GM12878 (cell line): ENCODE measurements around the gene PRM3. TPM values are rescaled to one million over a fixed set of nuclear protein-coding genes. Genes with fewer than 3 reads are reported as not detected.

Source experiments
- ATAC-seq: fragments of 200-7000 bp; cut with Tn5 transposase; 3 replicates; pipeline ENCODE4 v1.9.1; 2020; ENCODE audit warnings: mild to moderate bottlenecking, moderate library complexity
- BruUV-seq: library from RNA; stranded (reverse); fragments of 400-500 nt; replicated peaks from 2 replicates; lab custom pipeline; 2021; lab: Mats Ljungman, UMichigan
- CTCF ChIA-PET: fragments of 300-600 bp; sonication (Branson Sonifier 250); formaldehyde crosslinking; extraction: SDS; loops from one replicate; lab custom pipeline; 2021; ENCODE audit warnings: inconsistent platforms; lab: Yijun Ruan, JAX
- POLR2A ChIA-PET: fragments of 350-600 bp; formaldehyde crosslinking; extraction: SDS; loops from one replicate; lab custom pipeline; 2021; ENCODE audit warnings: inconsistent platforms; lab: Charles Lee
- RAD21 ChIA-PET: fragments of 300-600 bp; sonication (Branson Sonifier 250); formaldehyde crosslinking; loops from one replicate; lab custom pipeline; 2023; ENCODE audit warnings: antibody characterized with exemption; ENCODE audit not compliant: unreplicated experiment; lab: Charles Lee
- SMC1A ChIA-PET: fragments of 300-600 bp; sonication (Branson Sonifier 250); formaldehyde crosslinking; loops from one replicate; lab custom pipeline; 2023; ENCODE audit not compliant: unreplicated experiment, uncharacterized antibody; lab: Charles Lee
- DNase-seq: peaks from one replicate; pipeline ENCODE4 v3.0.0-alpha.2; 2011; ENCODE audit warnings: low read depth, low spot score
- FAIRE-seq: peaks from 3 replicates; lab custom pipeline; 2011; peaks lifted over from hg19 to GRCh38; lab: Jason Lieb, UNC
- H2AFZ ChIP-seq: 2 replicates; pipeline ENCODE4 v1.6.0; 2011; ENCODE audit warnings: low read depth, low read length, control low read depth; ENCODE audit not compliant: control insufficient read depth
- H3K27ac ChIP-seq: 2 replicates; pipeline ENCODE4 v1.5.1; 2011; ENCODE audit warnings: control low read depth; ENCODE audit not compliant: control insufficient read depth, insufficient read depth
- H3K27me3 ChIP-seq, 2 experiments: replicated peaks in 1 of 2; 2 replicates each; pipeline versions ENCODE4 v1.6.0 to v1.6.1; 2011; ENCODE audit warnings: low read length in 1 of 2; ENCODE audit not compliant: control insufficient read depth in 2 of 2, insufficient read depth in 2 of 2
- H3K36me3 ChIP-seq, 2 experiments: 2 replicates each; pipeline ENCODE4 v1.5.1; 2011; ENCODE audit warnings: low read length in 1 of 2; ENCODE audit not compliant: control insufficient read depth in 2 of 2, insufficient read depth in 2 of 2
- H3K4me1 ChIP-seq: 2 replicates; pipeline ENCODE4 v1.6.1; 2011; ENCODE audit warnings: mild to moderate bottlenecking, low read length, moderate library complexity, mixed read lengths; ENCODE audit not compliant: control insufficient read depth, insufficient read depth
- H3K4me2 ChIP-seq: 2 replicates; pipeline ENCODE4 v1.6.0; 2011; ENCODE audit warnings: control low read depth; ENCODE audit not compliant: control insufficient read depth, insufficient read depth
- H3K4me3 ChIP-seq: fragments of 200-600 bp; sonication (generic); 2 replicates; pipeline ENCODE4 v1.5.1; 2016
- H3K79me2 ChIP-seq: 2 replicates; pipeline ENCODE4 v1.6.0; 2011; ENCODE audit warnings: low read length; ENCODE audit not compliant: control insufficient read depth, insufficient read depth
- H3K9ac ChIP-seq: 2 replicates; pipeline ENCODE4 v1.8.0; 2011; ENCODE audit warnings: low read length, control low read depth, mixed read lengths; ENCODE audit not compliant: control insufficient read depth, insufficient read depth
- H3K9me3 ChIP-seq: replicated peaks from 3 replicates; pipeline ENCODE4 v1.5.1; 2011; ENCODE audit warnings: mild to moderate bottlenecking, low read length; ENCODE audit not compliant: control insufficient read depth, insufficient read depth
- H4K20me1 ChIP-seq: 2 replicates; pipeline ENCODE4 v1.6.0; 2011; ENCODE audit not compliant: control insufficient read depth, insufficient read depth
- BRCA1 ChIP-seq: IDR thresholded peaks from 2 replicates; pipeline ENCODE4 v1.6.1; 2011; ENCODE audit warnings: low read depth, low read length, improper control_type of control experiment
- CHD1 ChIP-seq: IDR thresholded peaks from 2 replicates; pipeline ENCODE4 v1.6.1; 2012; ENCODE audit warnings: low read depth, low read length, improper control_type of control experiment
- ESRRA ChIP-seq: IDR thresholded peaks from 2 replicates; pipeline ENCODE4 v1.6.1; 2012; ENCODE audit warnings: mild to moderate bottlenecking, low read length, improper control_type of control experiment
- KLF5 ChIP-seq: fragments of 450-650 bp; IDR thresholded peaks from 2 replicates; pipeline ENCODE4 v1.6.1; 2014; ENCODE audit warnings: mild to moderate bottlenecking; ENCODE audit not compliant: partially characterized antibody
- LARP7 ChIP-seq: fragments of 450-650 bp; IDR thresholded peaks from 2 replicates; pipeline ENCODE4 v1.6.1; 2017; ENCODE audit warnings: mild to moderate bottlenecking
- RELA ChIP-seq: fragments of 450-650 bp; IDR thresholded peaks from 2 replicates; pipeline ENCODE4 v1.8.0; 2014; ENCODE audit warnings: borderline replicate concordance; ENCODE audit not compliant: partially characterized antibody
- ZNF384 ChIP-seq: IDR thresholded peaks from 2 replicates; pipeline ENCODE4 v1.6.1; 2012; ENCODE audit warnings: low read depth, mild to moderate bottlenecking, low read length, improper control_type of control experiment, borderline replicate concordance
- WGBS: methylation state at CpG from one replicate; pipeline ENCODE4 v1.1.6; 2016; ENCODE audit warnings: low lambda C conversion rate; ENCODE audit not compliant: insufficient replicate concordance, insufficient coverage; ENCODE audit errors: missing lambda C conversion rate; 5-methylcytosine and 5-hydroxymethylcytosine counted together
- in situ Hi-C: fragments of 300-500 bp; cut with MboI; formaldehyde crosslinking; loops from 9 replicates; pipeline ENCODE4 v1.14.3; 2018; ENCODE audit warnings: mixed read lengths
- intact Hi-C: fragments of 100-400 bp; cut with micrococcal nuclease; formaldehyde crosslinking; loops from one replicate; pipeline ENCODE4 v1.14.2; 2022; ENCODE audit not compliant: unreplicated experiment
- polyA plus RNA-seq, 11 experiments: library from polyadenylated mRNA; depleted of rRNA in 4 of 11; unstranded in 6 of 11; stranded (reverse) in 5 of 11; fragments of >200 nt; fragmentation: Nextera tagmentation in 4 of 11; fragmentation: Illumina TruSeq in 1 of 11; extraction: Ambion mirVana in 4 of 11; extraction: Trizol in 1 of 11; gene quantifications; 1 replicate in 1 of 11; 2 replicates in 10 of 11; pipeline versions ENCODE4 v1.2.1 to v1.2.3, GENCODE V29; 2011 to 2016; ENCODE audit warnings: inconsistent platforms in 2 of 11, missing spikeins in 2 of 11, low read depth in 1 of 11
- total RNA-seq, 4 experiments: library from RNA; depleted of rRNA in 3 of 4; stranded (reverse); fragments of >200 nt in 3 of 4; fragmentation: Illumina TruSeq in 1 of 4; extraction: Trizol in 1 of 4; gene quantifications; 2 replicates each; pipeline versions ENCODE4 v1.2.1 to v1.2.3, GENCODE V29; 2013 to 2021
- TF ChIP-seq, protein P1 (sequence below): fragments of 450-650 bp; IDR thresholded peaks from 2 replicates; pipeline ENCODE4 v1.6.1; 2018; ENCODE audit warnings: borderline replicate concordance, mild to moderate bottlenecking; ENCODE audit not compliant: partially characterized antibody
- TF ChIP-seq, protein P2 (sequence below): fragments of 450-650 bp; IDR thresholded peaks from 2 replicates; pipeline ENCODE4 v1.6.1; 2016; ENCODE audit warnings: mild to moderate bottlenecking
- TF ChIP-seq, protein P3 (sequence below): fragments of 450-650 bp; conservative IDR thresholded peaks from 2 replicates; pipeline ENCODE4 v1.6.1; 2017; ENCODE audit warnings: mild to moderate bottlenecking, moderate library complexity
- TF ChIP-seq, protein P4 (sequence below): fragments of 450-650 bp; IDR thresholded peaks from 2 replicates; pipeline ENCODE4 v1.6.1; 2016; ENCODE audit warnings: mild to moderate bottlenecking, moderate library complexity, borderline replicate concordance

The PRM3 gene
- total and polyA plus RNA-seq, 10 of the 15 experiments (the other 5 are each of a cell fraction or from before 2014, with no cell fraction given) = not detected

DNA sequence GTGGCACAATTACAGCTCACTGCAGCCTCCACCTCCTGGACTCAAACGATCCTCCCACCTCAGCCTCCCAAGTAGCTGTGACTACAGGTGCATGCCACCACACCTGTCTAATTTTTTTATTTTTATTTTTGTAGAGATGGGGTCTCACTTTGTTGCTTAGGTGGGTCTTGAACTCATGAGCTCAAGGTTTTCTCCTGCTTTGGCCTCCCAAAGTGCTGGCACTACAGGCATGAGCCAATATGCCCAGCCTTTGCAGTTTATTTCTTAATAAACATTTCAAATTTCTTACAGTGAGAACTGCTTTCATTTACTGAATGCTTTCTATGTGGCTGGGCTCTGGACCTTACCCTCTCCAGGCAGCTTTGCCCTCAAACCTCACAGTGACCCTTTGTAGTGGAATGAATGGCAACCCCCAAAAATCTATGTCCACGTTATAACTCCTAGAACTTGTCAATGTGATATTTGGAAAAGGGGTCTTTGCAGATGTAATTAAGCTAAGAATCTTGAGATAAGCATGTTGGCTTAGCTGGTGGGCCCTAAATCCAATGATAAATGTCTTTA is 2.7 kb downstream of the PRM3 start:
- DNase-seq = no peak
- intact Hi-C loops (no loop called here), in situ Hi-C loops (no loop called here)
- ChIA-PET RAD21 (interaction anchor here (0.6 kb wide), 1 partner anchor 48 kb away, joined by 3 read pairs; no protein-coding TSS in a partner anchor), SMC1A (interaction anchor here (1.3 to 4.8 kb wide), 3 partner anchors 13 to 26 kb away, joined by 3 to 13 read pairs (median 5); no protein-coding TSS in a partner anchor), CTCF (no interaction called here), POLR2A (interaction anchor here (0.9 to 1.5 kb wide), 3 partner anchors 13 to 24 kb away, joined by 3 read pairs; partner anchors contain the start of gene SOCS1)
- no peak for FAIRE-seq
- H3K9ac ChIP-seq = no peak overlapping the region
- no peaks in the 10 kb centered on the region for H3K4me1 ChIP-seq
- H3K36me3 ChIP-seq = no peaks in the 10 kb centered on the region
- ATAC-seq = no peak
- H3K4me2 ChIP-seq = no peak overlapping the region
- whole genome bisulfite sequencing = 21% methylated on average over 2 of the region's 2 CpGs
- H3K27ac ChIP-seq = no peak overlapping the region
- no peak overlapping the region for H3K4me3 ChIP-seq
- H4K20me1 ChIP-seq = no peaks in the 10 kb centered on the region
- no peaks in the 10 kb centered on the region; the same call in 2 of the 3 replicates for H3K9me3 ChIP-seq
- no peak overlapping the region for H2AFZ ChIP-seq
- no TSS peak for BruUV-seq
- H3K27me3 ChIP-seq = no peaks in the 10 kb centered on the region
- no peaks in the 10 kb centered on the region for H3K79me2 ChIP-seq
- TF ChIP-seq, protein P1, sequence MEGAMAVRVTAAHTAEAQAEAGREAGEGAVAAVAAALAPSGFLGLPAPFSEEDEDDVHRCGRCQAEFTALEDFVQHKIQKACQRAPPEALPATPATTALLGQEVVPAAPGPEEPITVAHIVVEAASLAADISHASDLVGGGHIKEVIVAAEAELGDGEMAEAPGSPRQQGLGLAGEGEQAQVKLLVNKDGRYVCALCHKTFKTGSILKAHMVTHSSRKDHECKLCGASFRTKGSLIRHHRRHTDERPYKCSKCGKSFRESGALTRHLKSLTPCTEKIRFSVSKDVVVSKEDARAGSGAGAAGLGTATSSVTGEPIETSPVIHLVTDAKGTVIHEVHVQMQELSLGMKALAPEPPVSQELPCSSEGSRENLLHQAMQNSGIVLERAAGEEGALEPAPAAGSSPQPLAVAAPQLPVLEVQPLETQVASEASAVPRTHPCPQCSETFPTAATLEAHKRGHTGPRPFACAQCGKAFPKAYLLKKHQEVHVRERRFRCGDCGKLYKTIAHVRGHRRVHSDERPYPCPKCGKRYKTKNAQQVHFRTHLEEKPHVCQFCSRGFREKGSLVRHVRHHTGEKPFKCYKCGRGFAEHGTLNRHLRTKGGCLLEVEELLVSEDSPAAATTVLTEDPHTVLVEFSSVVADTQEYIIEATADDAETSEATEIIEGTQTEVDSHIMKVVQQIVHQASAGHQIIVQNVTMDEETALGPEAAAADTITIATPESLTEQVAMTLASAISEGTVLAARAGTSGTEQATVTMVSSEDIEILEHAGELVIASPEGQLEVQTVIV = no peak
- TF ChIP-seq, protein P2, sequence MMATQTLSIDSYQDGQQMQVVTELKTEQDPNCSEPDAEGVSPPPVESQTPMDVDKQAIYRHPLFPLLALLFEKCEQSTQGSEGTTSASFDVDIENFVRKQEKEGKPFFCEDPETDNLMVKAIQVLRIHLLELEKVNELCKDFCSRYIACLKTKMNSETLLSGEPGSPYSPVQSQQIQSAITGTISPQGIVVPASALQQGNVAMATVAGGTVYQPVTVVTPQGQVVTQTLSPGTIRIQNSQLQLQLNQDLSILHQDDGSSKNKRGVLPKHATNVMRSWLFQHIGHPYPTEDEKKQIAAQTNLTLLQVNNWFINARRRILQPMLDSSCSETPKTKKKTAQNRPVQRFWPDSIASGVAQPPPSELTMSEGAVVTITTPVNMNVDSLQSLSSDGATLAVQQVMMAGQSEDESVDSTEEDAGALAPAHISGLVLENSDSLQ = no peak
- no peak for TF ChIP-seq KLF5
- TF ChIP-seq, protein P3, sequence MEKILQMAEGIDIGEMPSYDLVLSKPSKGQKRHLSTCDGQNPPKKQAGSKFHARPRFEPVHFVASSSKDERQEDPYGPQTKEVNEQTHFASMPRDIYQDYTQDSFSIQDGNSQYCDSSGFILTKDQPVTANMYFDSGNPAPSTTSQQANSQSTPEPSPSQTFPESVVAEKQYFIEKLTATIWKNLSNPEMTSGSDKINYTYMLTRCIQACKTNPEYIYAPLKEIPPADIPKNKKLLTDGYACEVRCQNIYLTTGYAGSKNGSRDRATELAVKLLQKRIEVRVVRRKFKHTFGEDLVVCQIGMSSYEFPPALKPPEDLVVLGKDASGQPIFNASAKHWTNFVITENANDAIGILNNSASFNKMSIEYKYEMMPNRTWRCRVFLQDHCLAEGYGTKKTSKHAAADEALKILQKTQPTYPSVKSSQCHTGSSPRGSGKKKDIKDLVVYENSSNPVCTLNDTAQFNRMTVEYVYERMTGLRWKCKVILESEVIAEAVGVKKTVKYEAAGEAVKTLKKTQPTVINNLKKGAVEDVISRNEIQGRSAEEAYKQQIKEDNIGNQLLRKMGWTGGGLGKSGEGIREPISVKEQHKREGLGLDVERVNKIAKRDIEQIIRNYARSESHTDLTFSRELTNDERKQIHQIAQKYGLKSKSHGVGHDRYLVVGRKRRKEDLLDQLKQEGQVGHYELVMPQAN = no peak
- TF ChIP-seq CHD1 = no peak
- TF ChIP-seq, protein P4, sequence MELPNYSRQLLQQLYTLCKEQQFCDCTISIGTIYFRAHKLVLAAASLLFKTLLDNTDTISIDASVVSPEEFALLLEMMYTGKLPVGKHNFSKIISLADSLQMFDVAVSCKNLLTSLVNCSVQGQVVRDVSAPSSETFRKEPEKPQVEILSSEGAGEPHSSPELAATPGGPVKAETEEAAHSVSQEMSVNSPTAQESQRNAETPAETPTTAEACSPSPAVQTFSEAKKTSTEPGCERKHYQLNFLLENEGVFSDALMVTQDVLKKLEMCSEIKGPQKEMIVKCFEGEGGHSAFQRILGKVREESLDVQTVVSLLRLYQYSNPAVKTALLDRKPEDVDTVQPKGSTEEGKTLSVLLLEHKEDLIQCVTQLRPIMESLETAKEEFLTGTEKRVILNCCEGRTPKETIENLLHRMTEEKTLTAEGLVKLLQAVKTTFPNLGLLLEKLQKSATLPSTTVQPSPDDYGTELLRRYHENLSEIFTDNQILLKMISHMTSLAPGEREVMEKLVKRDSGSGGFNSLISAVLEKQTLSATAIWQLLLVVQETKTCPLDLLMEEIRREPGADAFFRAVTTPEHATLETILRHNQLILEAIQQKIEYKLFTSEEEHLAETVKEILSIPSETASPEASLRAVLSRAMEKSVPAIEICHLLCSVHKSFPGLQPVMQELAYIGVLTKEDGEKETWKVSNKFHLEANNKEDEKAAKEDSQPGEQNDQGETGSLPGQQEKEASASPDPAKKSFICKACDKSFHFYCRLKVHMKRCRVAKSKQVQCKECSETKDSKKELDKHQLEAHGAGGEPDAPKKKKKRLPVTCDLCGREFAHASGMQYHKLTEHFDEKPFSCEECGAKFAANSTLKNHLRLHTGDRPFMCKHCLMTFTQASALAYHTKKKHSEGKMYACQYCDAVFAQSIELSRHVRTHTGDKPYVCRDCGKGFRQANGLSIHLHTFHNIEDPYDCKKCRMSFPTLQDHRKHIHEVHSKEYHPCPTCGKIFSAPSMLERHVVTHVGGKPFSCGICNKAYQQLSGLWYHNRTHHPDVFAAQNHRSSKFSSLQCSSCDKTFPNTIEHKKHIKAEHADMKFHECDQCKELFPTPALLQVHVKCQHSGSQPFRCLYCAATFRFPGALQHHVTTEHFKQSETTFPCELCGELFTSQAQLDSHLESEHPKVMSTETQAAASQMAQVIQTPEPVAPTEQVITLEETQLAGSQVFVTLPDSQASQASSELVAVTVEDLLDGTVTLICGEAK = no peak
- TF ChIP-seq BRCA1 = no peak
- TF ChIP-seq LARP7 = no peak
- TF ChIP-seq RELA = no peak
- TF ChIP-seq ZNF384 = no peak
- no peak for TF ChIP-seq ESRRA
